MCF 10A (cell line): ENCODE data around the gene GOLIM4. TPM values are rescaled to one million over a fixed set of nuclear protein-coding genes. Genes with fewer than 3 reads are reported as not detected.

Experiments
- BruUV-seq: library from RNA; stranded (reverse); fragments of 400-500 nt; replicated peaks from 2 replicates; lab custom pipeline; 2021; lab: Mats Ljungman, UMichigan
- CTCF ChIA-PET: fragments of 300-600 bp; sonication (Branson Sonifier 250); formaldehyde crosslinking; extraction: SDS; loops from one replicate; lab custom pipeline; 2021; ENCODE audit warnings: antibody characterized with exemption, inconsistent platforms; lab: Yijun Ruan, JAX
- POLR2A ChIA-PET: fragments of 300-600, 350-650 bp; sonication (Branson Sonifier 250); formaldehyde crosslinking; extraction: SDS; loops from one replicate; lab custom pipeline; 2020; ENCODE audit warnings: antibody characterized with exemption, inconsistent platforms; lab: Yijun Ruan, JAX
- DNase-seq: peaks from one replicate; pipeline ENCODE4 v3.0.0-alpha.2; 2018; ENCODE audit not compliant: unreplicated experiment
- H3K27ac Mint-ChIP-seq: one replicate; pipeline ENCODE4 v1.8.0; 2022; ENCODE audit warnings: mild to moderate bottlenecking, low read depth, mixed read lengths; ENCODE audit not compliant: unreplicated experiment
- H3K27me3 Mint-ChIP-seq: one replicate; pipeline ENCODE4 v1.8.0; 2022; ENCODE audit warnings: mixed read lengths; ENCODE audit not compliant: insufficient read depth, unreplicated experiment
- H3K36me3 Mint-ChIP-seq: one replicate; pipeline ENCODE4 v1.8.0; 2022; ENCODE audit warnings: mild to moderate bottlenecking, moderate library complexity, mixed read lengths; ENCODE audit not compliant: insufficient read depth, unreplicated experiment
- H3K4me1 Mint-ChIP-seq: one replicate; pipeline ENCODE4 v1.8.0; 2022; ENCODE audit warnings: mixed read lengths; ENCODE audit not compliant: insufficient read depth, unreplicated experiment
- H3K4me3 Mint-ChIP-seq: one replicate; pipeline ENCODE4 v1.8.0; 2022; ENCODE audit warnings: mild to moderate bottlenecking, moderate library complexity, mixed read lengths; ENCODE audit not compliant: unreplicated experiment
- H3K9me3 Mint-ChIP-seq: one replicate; pipeline ENCODE4 v1.8.0; 2022; ENCODE audit warnings: mixed read lengths; ENCODE audit not compliant: unreplicated experiment
- intact Hi-C: fragments of 100-400 bp; cut with micrococcal nuclease; formaldehyde crosslinking; loops from 2 replicates; pipeline ENCODE4 v1.14.1; 2022
- total RNA-seq: library from RNA; stranded (reverse); gene quantifications from 2 replicates; pipeline ENCODE4 v1.2.3, GENCODE V29; 2022
- TF ChIP-seq, protein P1 (sequence below): fragments of 200-600 bp; IDR thresholded peaks from one replicate; pipeline ENCODE4 v1.8.0; 2022; ENCODE audit warnings: antibody characterized with exemption, mild to moderate bottlenecking; ENCODE audit not compliant: unreplicated experiment

The GOLIM4 gene
- total RNA-seq, 1 experiment from 2014 or later = 25.8 TPM

DNA sequence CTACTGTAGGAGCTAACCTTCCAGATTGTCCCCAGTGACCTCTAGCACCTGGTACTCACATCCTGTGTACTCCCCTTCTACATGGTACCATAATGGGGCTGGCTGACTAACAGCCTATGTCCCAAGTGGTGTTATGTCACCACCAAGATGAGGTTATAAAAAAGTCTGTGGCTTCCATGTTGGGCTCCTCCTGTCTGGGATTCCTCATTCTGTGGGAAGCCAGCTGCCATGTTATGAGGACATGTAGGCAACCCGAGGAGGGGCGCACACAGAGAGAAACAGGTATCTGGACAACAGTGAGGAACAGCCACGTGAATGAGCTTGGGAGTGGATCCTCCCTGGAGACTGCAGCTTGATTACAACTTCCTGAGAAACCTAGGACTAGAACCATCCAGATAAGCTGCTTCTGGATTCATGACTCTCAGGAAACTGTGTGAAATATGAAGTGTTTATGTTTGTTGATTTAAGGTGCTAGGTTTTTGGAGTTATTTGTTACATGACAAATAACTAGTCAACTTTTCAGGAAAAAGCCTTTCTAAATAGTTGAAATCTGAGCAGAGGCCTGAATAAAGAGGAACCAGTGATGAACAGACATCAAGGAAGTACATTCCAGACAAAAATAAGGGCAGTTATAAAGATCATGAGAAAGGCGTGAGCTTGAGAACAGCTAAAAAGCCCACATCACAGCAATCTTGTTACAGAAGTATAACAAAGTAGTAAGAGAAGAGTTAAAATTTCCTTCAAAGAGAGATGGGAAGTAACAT is 21.7 kb downstream of the GOLIM4 start:
- peaks cover 13% of the 10 kb centered on the region for H3K4me1 Mint-ChIP-seq
- H3K36me3 Mint-ChIP-seq = peaks cover 10% of the 10 kb centered on the region
- H3K9me3 Mint-ChIP-seq = no peaks in the 10 kb centered on the region
- H3K27ac Mint-ChIP-seq = peak overlapping the region; percentile 79
- H3K4me3 Mint-ChIP-seq = no peak overlapping the region
- BruUV-seq = no TSS peak
- intact Hi-C loops = no loop called here
- no peak for DNase-seq
- H3K27me3 Mint-ChIP-seq = no peaks in the 10 kb centered on the region
- ChIA-PET POLR2A (interaction anchor here (0.6 to 1.5 kb wide), 6 partner anchors 8 to 330 kb away, joined by 3 to 11 read pairs (median 3); partner anchors contain the start of gene GOLIM4), CTCF (interaction anchor here (0.6 to 1.4 kb wide), 10 partner anchors 13 to 198 kb away, joined by 3 to 5 read pairs (median 4); partner anchors contain the start of gene GOLIM4)
- TF ChIP-seq, protein P1, sequence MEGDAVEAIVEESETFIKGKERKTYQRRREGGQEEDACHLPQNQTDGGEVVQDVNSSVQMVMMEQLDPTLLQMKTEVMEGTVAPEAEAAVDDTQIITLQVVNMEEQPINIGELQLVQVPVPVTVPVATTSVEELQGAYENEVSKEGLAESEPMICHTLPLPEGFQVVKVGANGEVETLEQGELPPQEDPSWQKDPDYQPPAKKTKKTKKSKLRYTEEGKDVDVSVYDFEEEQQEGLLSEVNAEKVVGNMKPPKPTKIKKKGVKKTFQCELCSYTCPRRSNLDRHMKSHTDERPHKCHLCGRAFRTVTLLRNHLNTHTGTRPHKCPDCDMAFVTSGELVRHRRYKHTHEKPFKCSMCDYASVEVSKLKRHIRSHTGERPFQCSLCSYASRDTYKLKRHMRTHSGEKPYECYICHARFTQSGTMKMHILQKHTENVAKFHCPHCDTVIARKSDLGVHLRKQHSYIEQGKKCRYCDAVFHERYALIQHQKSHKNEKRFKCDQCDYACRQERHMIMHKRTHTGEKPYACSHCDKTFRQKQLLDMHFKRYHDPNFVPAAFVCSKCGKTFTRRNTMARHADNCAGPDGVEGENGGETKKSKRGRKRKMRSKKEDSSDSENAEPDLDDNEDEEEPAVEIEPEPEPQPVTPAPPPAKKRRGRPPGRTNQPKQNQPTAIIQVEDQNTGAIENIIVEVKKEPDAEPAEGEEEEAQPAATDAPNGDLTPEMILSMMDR = no peak

DNA sequence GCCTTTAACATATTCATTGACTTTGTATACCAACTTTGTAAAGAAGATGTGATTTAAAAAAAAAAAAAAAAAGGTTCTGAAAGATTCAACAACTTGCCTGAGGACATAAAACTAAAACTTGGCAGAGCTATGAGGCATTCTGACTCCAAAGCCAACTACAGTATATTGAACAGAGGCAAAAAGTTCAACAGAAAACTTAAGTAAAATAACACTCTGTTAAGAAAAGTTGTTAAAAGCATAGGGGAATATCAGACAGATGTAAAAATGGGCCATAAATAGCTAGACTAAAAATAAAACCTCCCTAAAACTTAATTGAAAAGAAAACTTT is 23.4 kb downstream of the GOLIM4 start:
- ChIA-PET CTCF (interaction anchor here (0.6 to 1.1 kb wide), 4 partner anchors 15 to 793 kb away, joined by 4 to 6 read pairs (median 4); no protein-coding TSS in a partner anchor), POLR2A (interaction anchor here (0.6 to 2.8 kb wide), 5 partner anchors 9 to 728 kb away, joined by 3 to 32 read pairs (median 5); partner anchors contain the start of gene GOLIM4)
- BruUV-seq = no TSS peak
- TF ChIP-seq, protein P1 = no peak
- no peak for DNase-seq
- Mint-ChIP-seq H3K27ac (peak overlapping the region; percentile 92), H3K4me3 (no peak overlapping the region), H3K9me3 (no peaks in the 10 kb centered on the region), H3K36me3 (peaks cover 9% of the 10 kb centered on the region), H3K4me1 (peaks cover 14% of the 10 kb centered on the region), H3K27me3 (no peaks in the 10 kb centered on the region)
- intact Hi-C loops = no loop called here

DNA sequence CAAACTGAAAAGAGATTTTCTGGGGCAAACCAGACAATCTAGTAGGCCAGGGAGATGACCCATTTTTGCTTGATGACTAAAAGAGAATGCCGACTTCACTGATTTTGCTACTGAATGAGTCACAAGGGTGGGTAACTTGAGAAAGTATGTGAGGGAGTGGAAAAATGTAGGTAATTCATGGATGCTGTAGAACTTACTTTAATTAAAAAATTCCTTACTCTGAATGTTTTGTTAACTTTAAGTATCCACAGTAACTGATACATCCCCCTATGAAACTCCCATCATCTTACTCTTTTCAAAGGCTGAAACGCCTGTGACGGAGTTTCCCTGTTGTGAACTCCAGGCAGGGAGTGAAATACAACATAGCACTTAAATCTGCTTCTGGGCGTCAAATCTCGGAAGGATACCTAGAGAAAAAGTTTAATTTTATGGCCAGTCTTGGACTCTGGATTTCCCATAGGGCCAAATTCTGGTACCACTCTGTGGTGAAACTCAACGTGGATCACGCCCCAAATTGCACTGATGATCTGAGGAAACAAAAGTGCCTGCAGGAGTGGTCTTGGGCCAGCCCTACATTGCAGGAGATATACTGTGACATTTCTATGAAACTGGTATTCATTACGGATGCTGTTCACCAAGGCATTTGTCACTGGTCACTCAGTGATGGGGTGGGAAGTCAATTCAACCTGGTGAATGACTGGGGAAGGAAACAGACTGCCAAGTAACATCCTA is 24.0 kb downstream of the GOLIM4 start:
- no TSS peak for BruUV-seq
- intact Hi-C loops = loop anchor here (2.0 kb wide), 1 partner anchor 23 kb away; the partner anchor contains the start of gene GOLIM4
- DNase-seq = peak; percentile 75
- Mint-ChIP-seq H3K27ac (peak overlapping the region; percentile 92), H3K4me1 (peaks cover 18% of the 10 kb centered on the region), H3K4me3 (no peak overlapping the region), H3K36me3 (peaks cover 5% of the 10 kb centered on the region), H3K27me3 (no peaks in the 10 kb centered on the region), H3K9me3 (no peaks in the 10 kb centered on the region)
- TF ChIP-seq, protein P1 = no peak
- CTCF ChIA-PET = interaction anchor here (0.6 to 1.9 kb wide), 8 partner anchors 9 to 1030 kb away, joined by 3 to 6 read pairs (median 4); no protein-coding TSS in a partner anchor
- POLR2A ChIA-PET = interaction anchor here (0.8 to 2.8 kb wide), 5 partner anchors 9 to 25 kb away, joined by 3 to 32 read pairs (median 6); partner anchors contain the start of gene GOLIM4
